Jurkat, Clone E6-1 (cell line): ENCODE data around the gene SPAG16.

Experiments
- DNase-seq: peaks from one replicate; pipeline ENCODE4 v3.0.0-alpha.2; 2011; ENCODE audit warnings: low read depth, low spot score
- H3K4me3 ChIP-seq: 2 replicates; pipeline ENCODE4 v1.5.1; 2011; ENCODE audit warnings: mild to moderate bottlenecking, low read length, control low read depth, moderate library complexity

The SPAG16 gene

DNA sequence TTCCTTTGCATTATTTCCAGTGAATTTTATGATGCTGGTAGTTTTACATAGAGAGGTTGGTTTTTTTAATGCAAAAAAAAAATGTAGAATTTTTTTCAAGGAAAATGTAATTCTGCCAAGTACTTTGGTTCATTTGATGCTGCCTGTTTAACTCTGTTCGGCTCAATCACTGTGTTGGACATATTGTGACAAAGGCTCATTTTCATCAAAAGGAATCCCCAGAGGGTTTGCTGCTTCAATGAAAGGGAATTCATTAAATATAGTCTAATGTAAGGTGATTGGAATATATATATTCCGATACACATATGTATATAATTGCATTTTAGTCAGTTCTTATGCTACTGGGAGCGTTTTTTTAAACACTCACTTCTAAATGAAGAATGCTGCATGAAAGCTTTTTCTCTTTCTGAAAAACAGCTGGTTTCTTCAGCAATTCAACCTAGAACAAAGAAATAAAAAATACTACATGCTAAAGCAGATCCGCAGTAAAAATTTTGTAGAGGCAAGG, 812.0 kb downstream of the SPAG16 start:
- H3K4me3 ChIP-seq = no peak overlapping the region
- no peak for DNase-seq

GRCh38 chr2:214098811-214099210, 814.5 kb downstream of the SPAG16 start:
- DNase-seq = no peak

GRCh38 chr2:214100488-214100887, 816.2 kb downstream of the SPAG16 start:
- H3K4me3 ChIP-seq = no peak overlapping the region
- DNase-seq = no peak

More at GRCh38 chr2:214098811-214099210, 814.5 kb downstream of the SPAG16 start:
- H3K4me3 ChIP-seq = no peak overlapping the region

DNA sequence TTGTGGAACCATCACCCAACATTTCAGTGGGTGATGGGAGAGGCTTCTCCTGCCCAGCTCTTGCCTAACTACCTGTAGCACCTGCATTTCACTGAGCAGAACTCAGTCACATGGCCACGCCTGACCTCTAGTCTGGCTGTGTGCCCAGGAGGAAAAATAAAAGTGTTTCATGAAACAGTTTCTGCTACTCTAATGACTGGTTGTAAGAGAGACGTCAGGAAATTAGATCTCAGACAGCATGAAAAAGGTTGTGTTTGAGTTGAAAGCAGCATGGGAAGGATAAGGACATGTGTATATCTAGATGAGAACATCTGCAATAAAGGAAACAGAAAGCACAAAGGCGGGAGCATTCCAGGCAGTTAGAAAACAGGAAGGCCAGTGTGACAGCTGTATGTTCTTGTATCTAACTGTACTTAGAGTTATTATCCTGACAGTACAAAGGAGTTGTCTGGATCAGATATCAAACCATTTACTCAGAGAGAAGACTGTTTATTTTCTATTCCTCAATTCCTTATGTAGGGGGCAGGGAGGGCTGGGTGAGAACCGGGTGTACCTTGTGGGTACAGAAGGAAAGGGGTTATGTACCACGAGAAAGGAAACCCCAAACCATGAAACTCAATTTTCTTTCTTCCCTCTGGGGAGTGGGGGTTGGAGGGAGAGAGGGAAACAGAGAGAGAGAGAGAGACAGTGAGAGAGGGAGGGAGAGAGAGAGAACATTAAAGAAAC, 819.2 kb downstream of the SPAG16 start:
- H3K4me3 ChIP-seq = no peak overlapping the region
- DNase-seq = peak; percentile 57

- no peak overlapping the region for H3K4me3 ChIP-seq
- no peak for DNase-seq
Observed at GRCh38 chr2:214104219-214104618, 820.0 kb downstream of the SPAG16 start.

DNA sequence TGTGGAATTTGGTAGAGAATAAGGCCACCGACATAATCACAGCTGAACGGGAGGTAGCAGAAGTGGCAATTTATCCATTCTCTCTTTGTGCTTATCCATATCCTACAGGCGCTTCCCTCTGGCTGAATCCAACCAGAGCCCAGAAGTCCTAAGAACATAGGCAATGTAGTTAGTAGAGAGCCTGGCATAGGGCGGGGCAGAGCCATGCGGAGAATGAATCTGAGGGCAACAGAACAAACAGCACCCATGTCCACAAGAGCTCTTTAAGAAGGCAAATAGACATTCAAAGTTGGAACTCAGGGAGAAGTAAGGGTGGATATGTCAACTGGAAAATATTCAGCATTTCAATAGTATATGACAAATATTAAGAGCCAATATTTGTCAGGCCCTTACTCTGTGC, 820.7 kb downstream of the SPAG16 start:
- H3K4me3 ChIP-seq = no peak overlapping the region
- no peak for DNase-seq

GRCh38 chr2:214107726-214108125, 823.5 kb downstream of the SPAG16 start:
- no peak for DNase-seq

GRCh38 chr2:214108598-214108997, 824.3 kb downstream of the SPAG16 start:
- DNase-seq = no peak
- no peak overlapping the region for H3K4me3 ChIP-seq

More at GRCh38 chr2:214107726-214108125, 823.5 kb downstream of the SPAG16 start:
- H3K4me3 ChIP-seq = no peak overlapping the region

DNA sequence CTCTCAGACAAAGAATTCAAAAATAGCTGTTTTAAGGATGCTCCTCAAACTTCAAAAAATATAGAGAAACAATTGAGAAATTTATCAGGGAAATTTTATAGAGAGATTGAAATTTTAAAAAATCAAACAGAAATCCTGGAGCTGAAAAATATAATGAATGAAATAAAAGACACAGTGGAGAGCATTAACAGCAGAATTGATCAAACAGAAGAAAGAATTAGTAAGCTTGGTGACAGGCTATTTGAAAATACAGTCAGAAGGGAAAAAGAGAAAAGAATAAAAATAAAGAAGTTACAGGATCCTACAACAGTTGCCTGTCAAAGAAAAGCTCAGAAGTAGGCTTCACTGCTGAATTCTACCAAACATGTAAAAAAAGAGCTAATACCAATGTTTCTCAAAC, 832.8 kb downstream of the SPAG16 start:
- H3K4me3 ChIP-seq = no peak overlapping the region
- no peak for DNase-seq

- DNase-seq = no peak
Observed at GRCh38 chr2:214126135-214126534, 841.9 kb downstream of the SPAG16 start.

DNA sequence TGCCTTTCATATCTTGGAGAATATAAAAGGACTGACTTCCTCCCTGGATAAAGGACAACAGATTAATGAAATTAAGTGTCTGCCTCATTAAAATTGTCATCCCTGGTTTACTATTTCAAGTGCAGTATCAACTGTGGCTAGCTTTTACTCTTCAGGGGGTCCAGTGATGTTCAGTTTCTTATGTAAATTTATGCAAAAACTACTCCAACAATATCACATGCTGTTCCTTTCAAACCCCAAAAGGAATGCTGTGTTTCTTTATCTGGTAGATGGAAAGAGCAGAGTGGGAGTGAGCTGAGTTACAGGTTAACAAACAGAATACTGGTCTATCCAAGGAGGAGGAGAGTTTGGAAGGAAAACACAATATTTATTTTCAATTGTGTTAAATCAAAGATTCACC, 842.9 kb downstream of the SPAG16 start:
- no peak for DNase-seq
- H3K4me3 ChIP-seq = no peak overlapping the region

More at GRCh38 chr2:214126135-214126534, 841.9 kb downstream of the SPAG16 start:
- H3K4me3 ChIP-seq = no peak overlapping the region

GRCh38 chr2:214127571-214127970, 843.3 kb downstream of the SPAG16 start:
- DNase-seq = no peak
- no peak overlapping the region for H3K4me3 ChIP-seq

DNA sequence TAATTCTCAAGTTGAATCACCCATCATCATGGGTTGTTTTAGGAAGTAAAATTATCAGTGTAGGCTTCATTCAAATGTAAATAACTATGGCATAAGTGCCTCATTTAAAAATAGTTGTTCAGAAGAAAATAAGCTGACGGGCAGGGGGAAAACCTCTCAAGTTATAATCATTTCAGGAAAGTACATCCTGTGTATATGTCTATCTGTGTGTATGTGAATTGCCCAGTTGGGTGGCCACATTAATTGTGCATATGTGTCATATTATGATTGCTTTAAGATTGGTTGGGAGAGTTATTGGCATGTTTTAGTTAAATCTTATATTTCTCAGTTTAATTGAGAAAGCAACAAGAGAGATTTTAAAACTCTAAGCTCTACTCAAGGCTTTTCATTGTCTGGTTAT, 843.8 kb downstream of the SPAG16 start:
- no peak overlapping the region for H3K4me3 ChIP-seq
- DNase-seq = no peak

GRCh38 chr2:214130114-214130513, 845.9 kb downstream of the SPAG16 start:
- DNase-seq = peak; percentile 5
- no peak overlapping the region for H3K4me3 ChIP-seq

GRCh38 chr2:214135966-214136365, 851.7 kb downstream of the SPAG16 start:
- H3K4me3 ChIP-seq = no peak overlapping the region
- DNase-seq = no peak

DNA sequence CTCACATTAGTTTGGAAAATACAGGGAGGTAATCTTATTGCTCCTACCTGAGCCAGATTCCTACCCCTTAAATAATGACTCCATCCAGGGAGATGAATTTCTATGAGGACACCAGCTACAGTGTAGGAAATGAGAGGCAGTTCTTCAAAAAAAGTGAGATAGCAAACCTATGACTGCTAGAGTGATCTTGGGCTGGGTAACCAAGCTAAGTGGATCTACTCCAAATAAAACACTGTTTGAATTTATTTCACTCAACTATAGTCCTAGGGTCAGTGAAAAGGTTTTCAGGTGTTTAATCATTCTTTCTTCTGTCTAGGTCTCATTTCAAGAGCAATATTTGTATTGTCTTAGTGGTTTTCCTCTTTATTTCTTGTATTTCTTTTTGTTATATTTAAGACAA, 854.5 kb downstream of the SPAG16 start:
- no peak overlapping the region for H3K4me3 ChIP-seq
- no peak for DNase-seq

DNA sequence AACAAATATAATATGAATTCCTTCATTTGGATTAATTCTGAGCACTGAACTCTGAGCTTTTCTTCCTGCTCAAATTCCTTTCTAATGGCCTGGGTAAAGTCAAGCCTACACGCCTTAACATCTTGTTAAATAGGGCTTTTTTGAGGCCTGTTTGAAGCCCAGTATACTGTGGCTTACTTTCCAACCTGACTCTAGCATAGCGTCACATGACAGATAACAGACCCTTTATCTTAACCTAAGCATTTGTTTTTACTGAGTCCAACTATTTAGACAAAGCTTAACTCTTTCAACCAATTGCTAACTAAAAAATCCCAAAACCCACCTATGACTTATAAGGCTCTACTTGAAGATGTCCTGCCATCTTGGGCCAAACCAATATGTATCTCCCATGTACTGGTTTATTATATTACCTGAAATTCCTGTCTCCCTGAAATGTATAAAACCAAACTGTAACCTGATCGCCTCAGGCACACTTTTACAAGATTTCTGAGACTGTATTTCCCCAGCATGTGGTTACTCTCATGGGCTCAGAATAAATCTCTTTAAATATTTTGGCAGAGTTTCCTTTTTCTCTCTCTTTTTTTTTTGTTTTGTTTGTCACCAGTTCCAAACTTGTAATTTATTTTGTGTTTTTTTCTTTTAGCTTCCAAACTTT, 855.5 kb downstream of the SPAG16 start:
- no peak overlapping the region for H3K4me3 ChIP-seq
- no peak for DNase-seq

GRCh38 chr2:214156971-214157370, 872.7 kb downstream of the SPAG16 start:
- no peak for DNase-seq
- no peak overlapping the region for H3K4me3 ChIP-seq

DNA sequence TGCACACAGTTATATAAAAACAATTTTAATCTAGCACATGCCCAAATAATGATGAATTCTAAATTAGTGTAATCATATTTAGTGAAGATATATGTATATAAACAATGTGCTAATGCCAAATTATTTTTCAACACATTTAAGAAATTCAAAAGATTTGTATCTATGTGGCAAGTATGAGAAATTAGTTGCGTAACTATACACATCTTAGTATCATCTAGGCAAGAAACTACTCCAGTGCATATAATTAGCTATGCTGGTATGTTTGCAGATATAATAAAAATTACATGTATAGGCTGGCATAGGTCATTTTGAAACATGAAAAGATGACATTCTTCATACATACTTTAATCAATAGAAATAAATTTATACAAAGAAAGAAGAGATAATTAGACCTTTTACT, 874.6 kb downstream of the SPAG16 start:
- no peak for DNase-seq
- H3K4me3 ChIP-seq = no peak overlapping the region

DNA sequence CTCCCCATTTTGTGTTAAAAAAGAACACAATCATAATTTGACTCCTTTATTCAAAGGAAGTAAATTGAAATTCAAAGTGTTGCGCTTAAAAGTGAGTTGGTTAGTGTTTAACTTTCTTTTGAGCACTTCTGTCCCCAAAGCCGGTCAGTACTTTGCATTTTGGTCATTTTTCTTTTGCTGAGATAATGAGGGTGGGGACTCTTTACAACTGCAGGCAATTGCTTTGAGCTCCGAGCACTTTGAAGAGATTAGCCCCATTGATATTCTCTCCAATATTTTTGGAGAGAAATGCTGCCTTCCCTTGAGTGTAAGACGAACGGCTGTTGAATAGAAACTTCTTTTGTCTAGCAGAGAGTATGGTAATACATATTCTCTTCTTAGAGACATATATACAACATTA, 885.0 kb downstream of the SPAG16 start:
- DNase-seq = no peak
- no peak overlapping the region for H3K4me3 ChIP-seq

DNA sequence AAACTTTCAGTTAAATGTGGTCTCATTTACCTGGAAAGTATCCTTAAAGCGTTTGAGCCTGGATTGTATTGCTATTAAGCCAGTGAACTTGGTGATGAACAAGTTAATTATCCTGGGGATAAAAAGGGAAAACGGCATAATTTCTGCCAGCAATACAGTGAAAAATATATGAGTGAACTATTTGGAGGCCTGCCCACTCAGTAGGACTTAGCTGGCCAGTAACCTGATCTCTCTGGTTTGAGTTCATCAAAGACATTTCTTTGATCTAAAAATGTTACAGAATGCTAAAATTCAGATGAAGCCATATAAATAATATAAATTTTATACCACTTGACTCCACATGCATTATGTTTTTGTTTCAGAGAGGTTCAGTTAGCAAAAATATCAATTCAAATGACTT, 885.5 kb downstream of the SPAG16 start:
- H3K4me3 ChIP-seq = no peak overlapping the region
- no peak for DNase-seq
